ENCODE data around the gene CNNM1.

DNA sequence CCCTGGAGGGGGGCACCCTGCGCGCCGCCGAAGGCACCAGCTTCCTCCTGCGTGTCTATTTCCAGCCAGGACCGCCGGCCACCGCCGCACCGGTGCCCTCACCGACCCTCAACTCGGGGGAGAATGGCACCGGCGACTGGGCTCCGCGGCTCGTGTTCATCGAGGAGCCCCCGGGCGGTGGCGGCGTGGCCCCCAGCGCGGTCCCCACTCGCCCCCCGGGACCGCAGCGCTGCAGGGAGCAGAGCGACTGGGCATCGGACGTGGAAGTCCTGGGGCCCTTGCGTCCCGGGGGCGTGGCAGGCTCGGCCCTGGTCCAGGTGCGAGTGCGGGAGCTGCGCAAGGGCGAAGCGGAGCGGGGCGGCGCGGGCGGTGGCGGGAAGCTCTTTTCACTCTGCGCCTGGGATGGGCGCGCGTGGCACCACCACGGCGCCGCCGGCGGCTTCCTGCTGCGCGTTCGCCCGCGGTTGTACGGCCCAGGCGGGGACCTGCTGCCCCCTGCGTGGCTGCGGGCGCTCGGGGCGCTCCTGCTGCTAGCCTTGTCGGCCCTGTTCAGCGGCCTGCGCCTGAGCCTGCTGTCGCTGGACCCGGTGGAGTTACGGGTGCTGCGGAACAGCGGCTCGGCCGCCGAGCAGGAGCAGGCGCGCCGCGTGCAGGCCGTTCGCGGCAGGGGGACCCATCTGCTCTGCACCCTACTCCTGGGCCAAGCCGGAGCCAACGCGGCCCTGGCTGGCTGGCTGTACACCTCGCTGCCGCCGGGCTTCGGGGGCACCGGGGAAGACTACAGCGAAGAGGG, 594 bp downstream of the CNNM1 start:
- TF ChIP-seq, protein P1, sequence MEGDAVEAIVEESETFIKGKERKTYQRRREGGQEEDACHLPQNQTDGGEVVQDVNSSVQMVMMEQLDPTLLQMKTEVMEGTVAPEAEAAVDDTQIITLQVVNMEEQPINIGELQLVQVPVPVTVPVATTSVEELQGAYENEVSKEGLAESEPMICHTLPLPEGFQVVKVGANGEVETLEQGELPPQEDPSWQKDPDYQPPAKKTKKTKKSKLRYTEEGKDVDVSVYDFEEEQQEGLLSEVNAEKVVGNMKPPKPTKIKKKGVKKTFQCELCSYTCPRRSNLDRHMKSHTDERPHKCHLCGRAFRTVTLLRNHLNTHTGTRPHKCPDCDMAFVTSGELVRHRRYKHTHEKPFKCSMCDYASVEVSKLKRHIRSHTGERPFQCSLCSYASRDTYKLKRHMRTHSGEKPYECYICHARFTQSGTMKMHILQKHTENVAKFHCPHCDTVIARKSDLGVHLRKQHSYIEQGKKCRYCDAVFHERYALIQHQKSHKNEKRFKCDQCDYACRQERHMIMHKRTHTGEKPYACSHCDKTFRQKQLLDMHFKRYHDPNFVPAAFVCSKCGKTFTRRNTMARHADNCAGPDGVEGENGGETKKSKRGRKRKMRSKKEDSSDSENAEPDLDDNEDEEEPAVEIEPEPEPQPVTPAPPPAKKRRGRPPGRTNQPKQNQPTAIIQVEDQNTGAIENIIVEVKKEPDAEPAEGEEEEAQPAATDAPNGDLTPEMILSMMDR (IDR thresholded peaks at IDR 0.05): no peak
- TF ChIP-seq POLR2AphosphoS5 (IDR thresholded peaks at IDR 0.05): no peak
- no peak for TF ChIP-seq EP300 (IDR thresholded peaks at IDR 0.05)
- TF ChIP-seq POLR2A (IDR thresholded peaks at IDR 0.05): no peak
